CD4-positive, alpha-beta T cell treated with Interleukin-6 for 4 hours (primary cell): ENCODE measurements around the gene OTOP1.
"Not testable (repeated sequence)": the region's sequence is repeated elsewhere in the genome, so short reads cannot be mapped to it uniquely, and the experiment has no call there.

ENCODE experiments used
- DNase-seq: peaks from one replicate; pipeline ENCODE4 v3.0.0-alpha.2; 2020; ENCODE audit warnings: mixed read lengths

OTOP1 gene

GRCh38 chr4:4227510-4228355 is 1.0 kb upstream of the OTOP1 start:
- DNase-seq, result no peak

GRCh38 chr4:4225915-4226605 is 669 bp downstream of the OTOP1 start:
- no peak for DNase-seq

- DNase-seq, result no peak
Measured at GRCh38 chr4:4217113-4217512, 9.6 kb downstream of the OTOP1 start.

- DNase-seq, result no peak
Measured at GRCh38 chr4:4216648-4217047, 10.1 kb downstream of the OTOP1 start.

GRCh38 chr4:4213674-4214073 is 13.1 kb downstream of the OTOP1 start:
- DNase-seq, result not testable (repeated sequence)

GRCh38 chr4:4206204-4206603 is 20.5 kb downstream of the OTOP1 start:
- DNase-seq, result no peak

GRCh38 chr4:4204401-4204745 is 22.4 kb downstream of the OTOP1 start:
- no peak for DNase-seq

GRCh38 chr4:4203688-4204400 is 22.9 kb downstream of the OTOP1 start:
- no peak for DNase-seq

- DNase-seq, result no peak
Measured at GRCh38 chr4:4202510-4202909, 24.2 kb downstream of the OTOP1 start.

GRCh38 chr4:4200624-4201023 is 26.1 kb downstream of the OTOP1 start:
- no peak for DNase-seq

GRCh38 chr4:4195354-4195753 is 31.4 kb downstream of the OTOP1 start:
- DNase-seq, result no peak

- DNase-seq, result not testable (repeated sequence)
Measured at GRCh38 chr4:4188557-4188956, 38.2 kb downstream of the OTOP1 start.

- no peak for DNase-seq
Measured at GRCh38 chr4:4185528-4185927, 41.2 kb downstream of the OTOP1 start.

GRCh38 chr4:4182835-4183568 is 43.7 kb downstream of the OTOP1 start:
- DNase-seq, result no peak

GRCh38 chr4:4170596-4171150 is 56.1 kb downstream of the OTOP1 start:
- no peak for DNase-seq

GRCh38 chr4:4167981-4168780 is 58.5 kb downstream of the OTOP1 start:
- DNase-seq, result not testable (repeated sequence)

GRCh38 chr4:4166986-4167385 is 59.7 kb downstream of the OTOP1 start:
- not testable (repeated sequence) for DNase-seq

- DNase-seq, result not testable (repeated sequence)
Measured at GRCh38 chr4:4165701-4166392, 60.9 kb downstream of the OTOP1 start.

- not testable (repeated sequence) for DNase-seq
Measured at GRCh38 chr4:4164532-4165173, 62.1 kb downstream of the OTOP1 start.

- not testable (repeated sequence) for DNase-seq
Measured at GRCh38 chr4:4162186-4162585, 64.5 kb downstream of the OTOP1 start.
